K562 (cell line): ENCODE measurements around the gene CHMP1A. TPM values are rescaled to one million over a fixed set of nuclear protein-coding genes. Genes with fewer than 3 reads are reported as not detected.

Experiments used
- ATAC-seq: fragments of 200-7000 bp; cut with Tn5 transposase; 3 replicates; pipeline ENCODE4 v1.9.1; 2020; ENCODE audit warnings: moderate library complexity
- BruUV-seq: library from RNA; stranded (reverse); fragments of 400-500 nt; replicated peaks from 2 replicates; lab custom pipeline; 2021; lab: Mats Ljungman, UMichigan
- CTCF ChIA-PET: fragments of 300-600 bp; formaldehyde crosslinking; extraction: SDS; loops from one replicate; lab custom pipeline; 2021; ENCODE audit warnings: low intra/inter-chr PET ratio; lab: Yijun Ruan, JAX
- POLR2A ChIA-PET: fragments of 300-600, 350-650 bp; sonication (Branson Sonifier 250); formaldehyde crosslinking; extraction: SDS; loops from one replicate; lab custom pipeline; 2021; ENCODE audit warnings: antibody characterized with exemption, inconsistent platforms; lab: Yijun Ruan, JAX
- DNase-seq, 4 experiments: peaks; one replicate each; pipeline versions ENCODE4 v3.0.0 to v3.0.0-alpha.2; 2011 to 2018; ENCODE audit warnings: low spot score in 3 of 4, mixed read lengths in 3 of 4; ENCODE audit errors: extremely low read depth in 1 of 4
- FAIRE-seq: peaks from 2 replicates; lab custom pipeline; 2011; peaks lifted over from hg19 to GRCh38; lab: Jason Lieb, UNC
- H2AFZ ChIP-seq: 2 replicates; pipeline ENCODE4 v1.6.0; 2011; ENCODE audit warnings: low read depth, low read length, control low read depth, inconsistent platforms
- H3K27ac ChIP-seq: fragments of 200-600 bp; 3 replicates; pipeline ENCODE4 v1.8.0; 2011; ENCODE audit warnings: low read depth, mild to moderate bottlenecking, control low read depth, inconsistent platforms, low read length, moderate library complexity, mixed read lengths; ENCODE audit errors: extremely low read depth
- H3K27me3 ChIP-seq, 2 experiments: fragments of 300-600 bp in 1 of 2; 2 replicates in 1 of 2; 3 replicates in 1 of 2; pipeline versions ENCODE4 v1.6.0 to v1.8.0; 2011; ENCODE audit warnings: inconsistent platforms in 2 of 2, low read length in 2 of 2, mild to moderate bottlenecking in 1 of 2, mixed read lengths in 1 of 2, moderate library complexity in 1 of 2; ENCODE audit not compliant: control insufficient read depth in 2 of 2, insufficient read depth in 2 of 2
- H3K36me3 ChIP-seq: fragments of 300-600 bp; 3 replicates; pipeline ENCODE4 v1.8.0; 2011; ENCODE audit warnings: mild to moderate bottlenecking, low read length, inconsistent platforms; ENCODE audit not compliant: control insufficient read depth, insufficient read depth
- H3K4me1 ChIP-seq, 2 experiments: fragments of 200-600 bp in 1 of 2; replicated peaks in 1 of 2; 2 replicates in 1 of 2; 3 replicates in 1 of 2; pipeline versions ENCODE4 v1.5.1 to v1.8.0; 2011; ENCODE audit warnings: inconsistent platforms in 2 of 2, low read length in 2 of 2, mild to moderate bottlenecking in 1 of 2, mixed read lengths in 1 of 2, moderate library complexity in 1 of 2; ENCODE audit not compliant: control insufficient read depth in 2 of 2, insufficient read depth in 2 of 2
- H3K4me2 ChIP-seq: 2 replicates; pipeline ENCODE4 v1.6.1; 2011; ENCODE audit warnings: low read length, control low read depth, inconsistent platforms, mixed read lengths; ENCODE audit not compliant: insufficient read depth
- H3K4me3 ChIP-seq: fragments of 200-600 bp; sonication (generic), shearing (Covaris generic); 2 replicates; pipeline ENCODE4 v1.5.1; 2016; ENCODE audit warnings: control low read depth, inconsistent platforms
- H3K79me2 ChIP-seq: fragments of 200-600 bp; 3 replicates; pipeline ENCODE4 v1.8.0; 2011; ENCODE audit warnings: low read length, inconsistent platforms; ENCODE audit not compliant: control insufficient read depth, insufficient read depth
- H3K9ac ChIP-seq, 2 experiments: 2 replicates each; pipeline versions ENCODE4 v1.6.0 to v1.6.1; 2011; ENCODE audit warnings: low read depth in 2 of 2, low read length in 2 of 2, control low read depth in 1 of 2, inconsistent platforms in 1 of 2, mild to moderate bottlenecking in 1 of 2, mixed read lengths in 1 of 2; ENCODE audit not compliant: insufficient read depth in 1 of 2
- H3K9me1 ChIP-seq: one replicate; pipeline ENCODE4 v1.6.0; 2011; ENCODE audit warnings: inconsistent platforms, mild to moderate bottlenecking, low read length, moderate library complexity; ENCODE audit not compliant: control insufficient read depth, insufficient read depth
- H3K9me3 ChIP-seq: replicated peaks from 2 replicates; pipeline ENCODE4 v1.5.1; 2011; ENCODE audit warnings: low read depth, low read length, inconsistent platforms; ENCODE audit not compliant: control insufficient read depth, insufficient read depth
- H4K20me1 ChIP-seq: replicated peaks from 2 replicates; pipeline ENCODE4 v1.6.1; 2011; ENCODE audit warnings: low read length, inconsistent platforms, mixed read lengths; ENCODE audit not compliant: control insufficient read depth, insufficient read depth
- ARID2 ChIP-seq: fragments of 450-650 bp; IDR thresholded peaks from 2 replicates; pipeline ENCODE4 v1.6.1; 2017; ENCODE audit warnings: antibody characterized with exemption, mild to moderate bottlenecking
- BCLAF1 ChIP-seq, 2 experiments: fragments of 450-650 bp in 1 of 2; IDR thresholded peaks; 2 replicates each; pipeline ENCODE4 v1.6.1; 2011 to 2017; ENCODE audit warnings: low read depth in 2 of 2, antibody characterized with exemption in 1 of 2, borderline replicate concordance in 1 of 2, low read length in 1 of 2, mild to moderate bottlenecking in 1 of 2, mixed read lengths in 1 of 2; ENCODE audit not compliant: control insufficient read depth in 1 of 2
- HDAC1 ChIP-seq, 2 experiments: fragments of 450-650 bp; IDR thresholded peaks; 2 replicates each; pipeline ENCODE4 v1.6.1; 2016 to 2017; ENCODE audit warnings: inconsistent platforms in 1 of 2, mild to moderate bottlenecking in 1 of 2, moderate library complexity in 1 of 2
- KDM2B ChIP-seq: fragments of 250-450 bp; sonication (Bioruptor Pico); IDR thresholded peaks from 2 replicates; pipeline ENCODE4 v1.8.0; 2021; ENCODE audit warnings: mild to moderate bottlenecking, moderate library complexity
- XRCC3 ChIP-seq: fragments of 450-650 bp; IDR thresholded peaks from 2 replicates; pipeline ENCODE4 v1.6.1; 2017; ENCODE audit warnings: mild to moderate bottlenecking, moderate library complexity
- ZNF354B ChIP-seq: fragments of 250-450 bp; sonication (Bioruptor Pico); IDR thresholded peaks from 2 replicates; pipeline ENCODE4 v1.4.0; 2020
- ZNF431 ChIP-seq: sonication (generic); formaldehyde crosslinking; IDR thresholded peaks from 2 replicates; pipeline ENCODE4 v1.8.0; 2022; ENCODE audit warnings: mild to moderate bottlenecking, missing genetic modification reagents
- WGBS: fragments of 100-300 bp; shearing (Covaris generic); methylation state at CpG from one replicate; pipeline ENCODE4 v1.1.6; 2016; ENCODE audit warnings: low coverage, mixed read lengths; ENCODE audit not compliant: insufficient coverage; ENCODE audit errors: missing lambda C conversion rate; 5-methylcytosine and 5-hydroxymethylcytosine counted together
- in situ Hi-C: fragments of 300-500 bp; cut with MboI; formaldehyde crosslinking; loops from 4 replicates; pipeline ENCODE4 v1.15.0; 2018; ENCODE audit warnings: inconsistent platforms, mixed read lengths
- intact Hi-C: fragments of 100-400 bp; cut with micrococcal nuclease; formaldehyde crosslinking; loops from 2 replicates; pipeline ENCODE4 v1.14.2; 2022
- polyA plus RNA-seq, 8 experiments: library from polyadenylated mRNA; depleted of rRNA in 4 of 8; stranded (reverse) in 5 of 8; unstranded in 3 of 8; fragments of >200 nt; fragmentation: Nextera tagmentation in 2 of 8; fragmentation: Illumina TruSeq in 1 of 8; extraction: Ambion mirVana in 2 of 8; extraction: Trizol in 1 of 8; gene quantifications; 2 replicates each; pipeline versions ENCODE4 v1.2.1 to v1.2.3, GENCODE V29; 2011 to 2014; ENCODE audit warnings: inconsistent platforms in 1 of 8, missing spikeins in 1 of 8
- total RNA-seq, 7 experiments: library from RNA; depleted of rRNA in 6 of 7; stranded (reverse); fragments of >200 nt in 6 of 7; fragmentation: Illumina TruSeq in 2 of 7; extraction: Trizol in 2 of 7; gene quantifications; 2 replicates each; pipeline versions ENCODE4 v1.2.1 to v1.2.3, GENCODE V29; 2011 to 2021; ENCODE audit warnings: low replicate concordance in 1 of 7
- TF ChIP-seq, protein P1 (sequence below): fragments of 450-650 bp; IDR thresholded peaks from 2 replicates; pipeline ENCODE4 v1.6.1; 2016; ENCODE audit warnings: mild to moderate bottlenecking
- TF ChIP-seq, protein P2 (sequence below): sonication (generic); formaldehyde crosslinking; IDR thresholded peaks from 2 replicates; pipeline ENCODE4 v1.8.1; 2023; ENCODE audit warnings: mild to moderate bottlenecking, missing genetic modification reagents

Gene CHMP1A
- total and polyA plus RNA-seq, 9 of the 15 experiments (the other 6 are each of a cell fraction or from before 2014, with no cell fraction given): 0.83 to 79.9 (median 45.2) TPM

- Histone ChIP-seq H3K27ac (no peak overlapping the region), H4K20me1 (peaks cover 4% of the 10 kb centered on the region; the same call in 1 of the 2 replicates), H3K4me2 (no peak overlapping the region), H3K27me3 (no peaks in the 10 kb centered on the region), H2AFZ (no peak overlapping the region), H3K4me1 (peaks cover 4 to 53% of the 10 kb centered on the region in 2 experiments; a peak in 3 of 5 replicates), H3K9me1 (peaks cover 7% of the 10 kb centered on the region), H3K9me3 (no peaks in the 10 kb centered on the region), H3K79me2 (peaks cover 65% of the 10 kb centered on the region), H3K9ac (peak overlapping the region in 1 of 2 experiments; percentile 78; a peak in 2 of 4 replicates), H3K4me3 (no peak overlapping the region), H3K36me3 (peaks cover 37% of the 10 kb centered on the region; the same call in 2 of the 3 replicates)
- 84% methylated on average over 10 of the region's 10 CpGs for WGBS
- no peak for TF ChIP-seq ZNF431 (CRISPR knock-in tag)
- no peak for TF ChIP-seq ARID2
- TF ChIP-seq XRCC3: no peak
- no peak for TF ChIP-seq KDM2B
- no peak for TF ChIP-seq ZNF354B (CRISPR knock-in tag)
- TF ChIP-seq, protein P1, sequence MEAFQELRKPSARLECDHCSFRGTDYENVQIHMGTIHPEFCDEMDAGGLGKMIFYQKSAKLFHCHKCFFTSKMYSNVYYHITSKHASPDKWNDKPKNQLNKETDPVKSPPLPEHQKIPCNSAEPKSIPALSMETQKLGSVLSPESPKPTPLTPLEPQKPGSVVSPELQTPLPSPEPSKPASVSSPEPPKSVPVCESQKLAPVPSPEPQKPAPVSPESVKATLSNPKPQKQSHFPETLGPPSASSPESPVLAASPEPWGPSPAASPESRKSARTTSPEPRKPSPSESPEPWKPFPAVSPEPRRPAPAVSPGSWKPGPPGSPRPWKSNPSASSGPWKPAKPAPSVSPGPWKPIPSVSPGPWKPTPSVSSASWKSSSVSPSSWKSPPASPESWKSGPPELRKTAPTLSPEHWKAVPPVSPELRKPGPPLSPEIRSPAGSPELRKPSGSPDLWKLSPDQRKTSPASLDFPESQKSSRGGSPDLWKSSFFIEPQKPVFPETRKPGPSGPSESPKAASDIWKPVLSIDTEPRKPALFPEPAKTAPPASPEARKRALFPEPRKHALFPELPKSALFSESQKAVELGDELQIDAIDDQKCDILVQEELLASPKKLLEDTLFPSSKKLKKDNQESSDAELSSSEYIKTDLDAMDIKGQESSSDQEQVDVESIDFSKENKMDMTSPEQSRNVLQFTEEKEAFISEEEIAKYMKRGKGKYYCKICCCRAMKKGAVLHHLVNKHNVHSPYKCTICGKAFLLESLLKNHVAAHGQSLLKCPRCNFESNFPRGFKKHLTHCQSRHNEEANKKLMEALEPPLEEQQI: no peak
- no peak for TF ChIP-seq BCLAF1 (IDR thresholded peaks at IDR 0.05; ENCODE audit: borderline replicate concordance in 1 of 2, control insufficient read depth in 1 of 2, low read depth in 2 of 2, low read length in 1 of 2)
- no peak for TF ChIP-seq HDAC1 (IDR thresholded peaks at IDR 0.05)
- TF ChIP-seq, protein P2, sequence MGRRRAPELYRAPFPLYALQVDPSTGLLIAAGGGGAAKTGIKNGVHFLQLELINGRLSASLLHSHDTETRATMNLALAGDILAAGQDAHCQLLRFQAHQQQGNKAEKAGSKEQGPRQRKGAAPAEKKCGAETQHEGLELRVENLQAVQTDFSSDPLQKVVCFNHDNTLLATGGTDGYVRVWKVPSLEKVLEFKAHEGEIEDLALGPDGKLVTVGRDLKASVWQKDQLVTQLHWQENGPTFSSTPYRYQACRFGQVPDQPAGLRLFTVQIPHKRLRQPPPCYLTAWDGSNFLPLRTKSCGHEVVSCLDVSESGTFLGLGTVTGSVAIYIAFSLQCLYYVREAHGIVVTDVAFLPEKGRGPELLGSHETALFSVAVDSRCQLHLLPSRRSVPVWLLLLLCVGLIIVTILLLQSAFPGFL (CRISPR knock-in tag): no peak
- POLR2A ChIA-PET: interaction anchor here (0.6 to 1.6 kb wide), 3 partner anchors 14 to 358 kb away, joined by 3 to 6 read pairs (median 3); no protein-coding TSS in a partner anchor
- BruUV-seq: no TSS peak
- in situ Hi-C loops (no loop called here), intact Hi-C loops (no loop called here)
- ATAC-seq (no peak), DNase-seq (no peak), FAIRE-seq (no peak)
- CTCF ChIA-PET: no interaction called here
Measured at GRCh38 chr16:89655062-89655643, 2.4 kb downstream of the CHMP1A start.
